ENCODE results near the gene KIAA1614.

- TF ChIP-seq, protein P1, sequence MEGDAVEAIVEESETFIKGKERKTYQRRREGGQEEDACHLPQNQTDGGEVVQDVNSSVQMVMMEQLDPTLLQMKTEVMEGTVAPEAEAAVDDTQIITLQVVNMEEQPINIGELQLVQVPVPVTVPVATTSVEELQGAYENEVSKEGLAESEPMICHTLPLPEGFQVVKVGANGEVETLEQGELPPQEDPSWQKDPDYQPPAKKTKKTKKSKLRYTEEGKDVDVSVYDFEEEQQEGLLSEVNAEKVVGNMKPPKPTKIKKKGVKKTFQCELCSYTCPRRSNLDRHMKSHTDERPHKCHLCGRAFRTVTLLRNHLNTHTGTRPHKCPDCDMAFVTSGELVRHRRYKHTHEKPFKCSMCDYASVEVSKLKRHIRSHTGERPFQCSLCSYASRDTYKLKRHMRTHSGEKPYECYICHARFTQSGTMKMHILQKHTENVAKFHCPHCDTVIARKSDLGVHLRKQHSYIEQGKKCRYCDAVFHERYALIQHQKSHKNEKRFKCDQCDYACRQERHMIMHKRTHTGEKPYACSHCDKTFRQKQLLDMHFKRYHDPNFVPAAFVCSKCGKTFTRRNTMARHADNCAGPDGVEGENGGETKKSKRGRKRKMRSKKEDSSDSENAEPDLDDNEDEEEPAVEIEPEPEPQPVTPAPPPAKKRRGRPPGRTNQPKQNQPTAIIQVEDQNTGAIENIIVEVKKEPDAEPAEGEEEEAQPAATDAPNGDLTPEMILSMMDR (IDR thresholded peaks at IDR 0.05; ENCODE audit: low read length), result no peak
- TF ChIP-seq EZH2phosphoT487 (IDR thresholded peaks at IDR 0.05; ENCODE audit: low read length) (no peak), EZH2 (optimal IDR thresholded peaks at IDR 0.05; ENCODE audit: low read depth, low read length) (no peak)
These were observed 37.6 kb downstream of the KIAA1614 start for GRCh38 chr1:180950321-180950720.

All from MM.1S (cell line).